Tibial nerve (tissue), 4 donors: ENCODE results near the gene C2CD4A. TPM values are rescaled to one million over a fixed set of nuclear protein-coding genes. Genes with fewer than 3 reads are reported as not detected.

Experiments
- DNase-seq, 2 donors: peaks; one replicate each; pipeline ENCODE4 v3.0.0-alpha.2; 2019; ENCODE audit warnings: low spot score in 2 of 2
- H3K27ac ChIP-seq, 4 donors: fragments of 200-600 bp; sonication (generic) in 3 of 4; one replicate each; pipeline ENCODE4 v1.5.1; 2017 to 2019; ENCODE audit warnings: mild to moderate bottlenecking in 1 of 4
- H3K27me3 ChIP-seq, 2 donors: fragments of 200-600 bp; sonication (generic) in 1 of 2; one replicate each; pipeline versions ENCODE4 v1.5.1 to v1.6.0; 2017 to 2019
- H3K36me3 ChIP-seq, 3 donors: fragments of 200-600 bp; sonication (generic); one replicate each; pipeline ENCODE4 v1.5.1; 2018 to 2019
- H3K4me1 ChIP-seq, 4 donors: fragments of 200-600 bp; sonication (generic) in 3 of 4; one replicate each; pipeline ENCODE4 v1.5.1; 2017 to 2019
- H3K4me3 ChIP-seq, 4 donors: fragments of 200-600 bp; sonication (generic) in 3 of 4; one replicate each; pipeline ENCODE4 v1.5.1; 2017 to 2019; ENCODE audit warnings: mild to moderate bottlenecking in 1 of 4, moderate library complexity in 1 of 4
- H3K9me3 ChIP-seq, 4 donors: fragments of 200-600 bp; sonication (generic) in 3 of 4; one replicate each; pipeline ENCODE4 v1.5.1; 2017 to 2019
- CTCF ChIP-seq, 5 experiments: fragments of 200-600 bp in 3 of 5; fragments of 450-650 bp in 2 of 5; sonication (generic) in 3 of 5; IDR thresholded peaks; one replicate each; pipeline ENCODE4 v1.5.1; 2016 to 2019; ENCODE audit warnings: antibody characterized with exemption in 5 of 5, mild to moderate bottlenecking in 3 of 5, moderate library complexity in 2 of 5
- EP300 ChIP-seq, 2 donors: sonication (generic); formaldehyde crosslinking; IDR thresholded peaks; one replicate each; pipeline ENCODE4 v1.6.1; 2017; ENCODE audit warnings: antibody characterized with exemption in 2 of 2, mild to moderate bottlenecking in 1 of 2
- POLR2A ChIP-seq, 2 donors: fragments of 450-650 bp; IDR thresholded peaks; one replicate each; pipeline ENCODE4 v1.6.1; 2017; ENCODE audit warnings: antibody characterized with exemption in 2 of 2, mild to moderate bottlenecking in 2 of 2, moderate library complexity in 2 of 2
- WGBS, 2 donors: methylation state at CpG; one replicate each; pipeline ENCODE4 v1.1.5; 2018; 5-methylcytosine and 5-hydroxymethylcytosine counted together
- total RNA-seq, 4 donors: library from RNA; depleted of rRNA; stranded (reverse); fragments of >200 nt; gene quantifications; one replicate each; pipeline ENCODE4 v1.1.0, GENCODE V29; 2016

C2CD4A gene
- total RNA-seq, 4 donors from 2014 or later: under 0.01 to 0.30 TPM; not detected in 2

- WGBS, 2 donors: 94 to 100% methylated on average over 1 of the region's 1 CpG
- no peak for DNase-seq
- peaks cover 0 to 3% (median 0%) of the 10 kb centered on the region in 4 donors for H3K9me3 ChIP-seq
- peaks cover 0 to 15% (median 0%) of the 10 kb centered on the region in 4 donors for H3K4me1 ChIP-seq
- no peak overlapping the region for H3K27ac ChIP-seq
- H3K27me3 ChIP-seq: no peaks in the 10 kb centered on the region
- no peaks in the 10 kb centered on the region for H3K36me3 ChIP-seq
- no peak overlapping the region for H3K4me3 ChIP-seq
- TF ChIP-seq CTCF (IDR thresholded peaks at IDR 0.05) (no peak), EP300 (IDR thresholded peaks at IDR 0.05) (no peak), POLR2A (IDR thresholded peaks at IDR 0.05) (no peak)
Measured at GRCh38 chr15:62050115-62050514, 16.7 kb upstream of the C2CD4A start.

- no peak for TF ChIP-seq POLR2A (IDR thresholded peaks at IDR 0.05)
- no peak for TF ChIP-seq EP300 (IDR thresholded peaks at IDR 0.05)
- no peak for TF ChIP-seq CTCF (IDR thresholded peaks at IDR 0.05)
- no peak for DNase-seq
- 88 to 91% methylated on average over 4 of the region's 4 CpGs for whole genome bisulfite sequencing, 2 donors
- Histone ChIP-seq H3K27me3 (no peaks in the 10 kb centered on the region), H3K36me3 (no peaks in the 10 kb centered on the region), H3K27ac (no peak overlapping the region), H3K9me3 (peaks cover 0 to 3% (median 0%) of the 10 kb centered on the region in 4 donors), H3K4me1 (peaks cover 0 to 18% (median 0%) of the 10 kb centered on the region in 4 donors), H3K4me3 (no peak overlapping the region)
Measured at GRCh38 chr15:62051166-62051565, 15.6 kb upstream of the C2CD4A start.

GRCh38 chr15:62052713-62053112, 14.1 kb upstream of the C2CD4A start:
- Histone ChIP-seq H3K4me1 (peaks cover 0 to 24% (median 0%) of the 10 kb centered on the region in 4 donors), H3K9me3 (peaks cover 0 to 3% (median 0%) of the 10 kb centered on the region in 4 donors), H3K27me3 (no peaks in the 10 kb centered on the region), H3K4me3 (no peak overlapping the region), H3K36me3 (no peaks in the 10 kb centered on the region), H3K27ac (no peak overlapping the region)
- TF ChIP-seq CTCF (IDR thresholded peaks at IDR 0.05): no peak
- TF ChIP-seq EP300 (IDR thresholded peaks at IDR 0.05): no peak
- no peak for TF ChIP-seq POLR2A (IDR thresholded peaks at IDR 0.05)
- DNase-seq: no peak
- WGBS, 2 donors: 97 to 100% methylated on average over 1 of the region's 1 CpG

GRCh38 chr15:62053439-62054085, 13.2 kb upstream of the C2CD4A start:
- 70 to 87% methylated on average over 5 of the region's 5 CpGs for WGBS, 2 donors
- Histone ChIP-seq H3K4me3 (no peak overlapping the region), H3K9me3 (peaks cover 0 to 3% (median 0%) of the 10 kb centered on the region in 4 donors), H3K4me1 (peaks cover 0 to 32% (median 4%) of the 10 kb centered on the region in 4 donors), H3K27ac (no peak overlapping the region), H3K27me3 (no peaks in the 10 kb centered on the region), H3K36me3 (no peaks in the 10 kb centered on the region)
- no peak for TF ChIP-seq EP300 (IDR thresholded peaks at IDR 0.05)
- no peak for TF ChIP-seq POLR2A (IDR thresholded peaks at IDR 0.05)
- no peak for TF ChIP-seq CTCF (IDR thresholded peaks at IDR 0.05)
- no peak for DNase-seq

GRCh38 chr15:62054979-62055378, 11.8 kb upstream of the C2CD4A start:
- Histone ChIP-seq H3K9me3 (no peaks in the 10 kb centered on the region), H3K4me1 (peaks cover 0 to 42% (median 6%) of the 10 kb centered on the region in 4 donors), H3K27ac (no peak overlapping the region), H3K4me3 (no peak overlapping the region), H3K27me3 (no peaks in the 10 kb centered on the region), H3K36me3 (no peaks in the 10 kb centered on the region)
- DNase-seq: no peak
- no peak for TF ChIP-seq CTCF (IDR thresholded peaks at IDR 0.05)
- no peak for TF ChIP-seq EP300 (IDR thresholded peaks at IDR 0.05)
- no peak for TF ChIP-seq POLR2A (IDR thresholded peaks at IDR 0.05)
- 92 to 95% methylated on average over 5 of the region's 5 CpGs for WGBS, 2 donors
